Thyroid gland (tissue), 4 donors: Measurements from ENCODE around the gene BHLHA15. TPM values are rescaled to one million over a fixed set of nuclear protein-coding genes. Genes with fewer than 3 reads are reported as not detected.

Experiments used
- DNase-seq, 2 donors: peaks; one replicate each; pipeline ENCODE4 v3.0.0-alpha.2; 2019
- H3K27ac ChIP-seq, 3 donors: fragments of 200-600 bp; sonication (generic); 1 replicate in 2 of 3; 2 replicates in 1 of 3; pipeline ENCODE4 v1.5.1; 2016 to 2019; ENCODE audit warnings: mild to moderate bottlenecking in 1 of 3, moderate library complexity in 1 of 3
- H3K27me3 ChIP-seq: fragments of 200-600 bp; sonication (generic); one replicate; pipeline ENCODE4 v1.5.1; 2019
- H3K36me3 ChIP-seq, 2 donors: fragments of 200-600 bp; sonication (generic); one replicate each; pipeline ENCODE4 v1.5.1; 2016 to 2019
- H3K4me1 ChIP-seq, 2 donors: fragments of 200-600 bp; sonication (generic); one replicate each; pipeline ENCODE4 v1.5.1; 2017 to 2019
- H3K4me3 ChIP-seq, 3 donors: fragments of 200-600 bp; sonication (generic); replicated peaks in 1 of 3; 1 replicate in 2 of 3; 2 replicates in 1 of 3; pipeline ENCODE4 v1.5.1; 2016; ENCODE audit warnings: mild to moderate bottlenecking in 1 of 3
- H3K9me3 ChIP-seq: fragments of 200-600 bp; sonication (generic); one replicate; pipeline ENCODE4 v1.5.1; 2017
- CTCF ChIP-seq, 6 experiments: fragments of 200-600 bp in 3 of 6; fragments of 450-650 bp in 3 of 6; sonication (generic) in 3 of 6; IDR thresholded peaks; one replicate each; pipeline ENCODE4 v1.5.1; 2016 to 2019; ENCODE audit warnings: antibody characterized with exemption in 6 of 6, mild to moderate bottlenecking in 2 of 6, inconsistent platforms in 1 of 6, moderate library complexity in 1 of 6
- POLR2A ChIP-seq, 2 donors: fragments of 450-650 bp; IDR thresholded peaks; one replicate each; pipeline ENCODE4 v1.6.1; 2017; ENCODE audit warnings: antibody characterized with exemption in 2 of 2, mild to moderate bottlenecking in 2 of 2, moderate library complexity in 1 of 2
- WGBS, 2 donors: methylation state at CpG; one replicate each; pipeline ENCODE4 v1.1.5; 2017; 5-methylcytosine and 5-hydroxymethylcytosine counted together
- intact Hi-C: fragments of 100-400 bp; cut with DNase I; formaldehyde crosslinking; loops from one replicate; pipeline ENCODE4 v1.15.1; 2023
- total RNA-seq, 4 donors: library from RNA; depleted of rRNA; stranded (reverse); fragments of >200 nt; gene quantifications; one replicate each; pipeline ENCODE4 v1.2.3, GENCODE V29; 2016

BHLHA15 gene
- total RNA-seq, 4 donors from 2014 or later = 1.2 to 8.7 (median 1.9) TPM; not detected in 1

GRCh38 chr7:98249106-98249505, 37.9 kb downstream of the BHLHA15 start:
- Histone ChIP-seq H3K4me3 (no peak overlapping the region), H3K4me1 (peaks cover 20 to 22% of the 10 kb centered on the region in 2 donors), H3K27me3 (no peaks in the 10 kb centered on the region), H3K9me3 (no peaks in the 10 kb centered on the region), H3K27ac (peak overlapping the region in 1 of 3 donors; percentile 16), H3K36me3 (no peaks in the 10 kb centered on the region)
- DNase-seq = no peak
- TF ChIP-seq CTCF (IDR thresholded peaks at IDR 0.05) (no peak), POLR2A (IDR thresholded peaks at IDR 0.05) (no peak)
- WGBS, 2 donors = 68 to 72% methylated on average over 6 of the region's 6 CpGs
- intact Hi-C loops = loop anchor here (10.0 kb wide), 1 partner anchor 224 kb away; no protein-coding TSS in a partner anchor

- TF ChIP-seq POLR2A (IDR thresholded peaks at IDR 0.05) (no peak), CTCF (IDR thresholded peaks at IDR 0.05) (no peak)
- Histone ChIP-seq H3K9me3 (no peaks in the 10 kb centered on the region), H3K27ac (peak overlapping the region; percentile 68 to 79 (median 71)), H3K27me3 (no peaks in the 10 kb centered on the region), H3K4me3 (no peak overlapping the region), H3K4me1 (peaks cover 20 to 22% of the 10 kb centered on the region in 2 donors), H3K36me3 (no peaks in the 10 kb centered on the region)
- intact Hi-C loops = no loop called here
- 22 to 36% methylated on average over 3 of the region's 3 CpGs for WGBS, 2 donors
- DNase-seq = no peak
These were observed 39.5 kb downstream of the BHLHA15 start for GRCh38 chr7:98250789-98251188.

GRCh38 chr7:98251231-98251600, 40.0 kb downstream of the BHLHA15 start:
- Histone ChIP-seq H3K4me3 (peak overlapping the region; percentile 81 to 99 (median 88)), H3K9me3 (no peaks in the 10 kb centered on the region), H3K36me3 (no peaks in the 10 kb centered on the region), H3K27ac (peak overlapping the region; percentile 68 to 79 (median 71)), H3K4me1 (peaks cover 20 to 22% of the 10 kb centered on the region in 2 donors), H3K27me3 (no peaks in the 10 kb centered on the region)
- intact Hi-C loops = no loop called here
- DNase-seq = no peak
- no peak for TF ChIP-seq CTCF (IDR thresholded peaks at IDR 0.05)
- no peak for TF ChIP-seq POLR2A (IDR thresholded peaks at IDR 0.05)
- 12 to 21% methylated on average over 9 of the region's 9 CpGs for WGBS, 2 donors

GRCh38 chr7:98251601-98252424, 40.6 kb downstream of the BHLHA15 start, which contains the start of gene TECPR1:
TECPR1 (minus strand) TSS chr7:98252232; CDS start chr7:98246146, 6,086 bp downstream.
- H3K9me3 ChIP-seq = no peaks in the 10 kb centered on the region
- no peaks in the 10 kb centered on the region for H3K36me3 ChIP-seq
- DNase-seq = peak; percentile 97 to 98
- H3K4me3 ChIP-seq = peak within 1 kb of the TSS; percentile 81 to 99 (median 88)
- no peaks in the 10 kb centered on the region for H3K27me3 ChIP-seq
- TF ChIP-seq POLR2A (IDR thresholded peaks at IDR 0.05) (peak in 1 of 2 donors; percentile 60), CTCF (IDR thresholded peaks at IDR 0.05) (no peak)
- peak within 1 kb of the TSS; percentile 68 to 79 (median 71) for H3K27ac ChIP-seq
- peaks cover 20 to 22% of the 10 kb centered on the region in 2 donors for H3K4me1 ChIP-seq
- 0 to 4% methylated on average over 4 to 26 of the region's 69 CpGs for WGBS, 2 donors
- intact Hi-C loops = no loop called here
